Activated CD8-positive, alpha-beta memory T cell treated with anti-CD3 and anti-CD28 coated beads for 4 hours (primary cell): ENCODE measurements around the gene COL3A1.

ENCODE experiments used
- DNase-seq, 2 donors: peaks; one replicate each; pipeline ENCODE4 v3.0.0-alpha.2; 2020; ENCODE audit warnings: low read depth in 2 of 2

COL3A1 gene

DNA sequence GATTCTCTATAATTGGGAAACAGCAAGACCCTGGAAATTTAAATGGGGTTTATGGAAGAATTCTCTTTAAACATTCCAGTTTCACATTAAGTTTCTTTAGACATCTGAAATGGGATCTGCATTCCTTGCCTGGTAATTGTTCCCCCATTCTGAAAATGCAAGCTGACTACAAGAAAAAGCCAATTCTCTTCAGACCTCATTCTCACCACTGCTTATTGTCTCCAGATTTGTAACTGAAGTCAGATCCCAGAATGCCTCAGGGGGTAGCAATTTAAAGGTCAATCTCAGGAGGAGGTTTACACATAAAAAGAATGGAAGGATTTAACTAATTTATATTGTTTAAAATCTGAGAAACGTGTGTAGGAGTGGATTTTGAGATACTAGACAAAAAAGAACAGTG is 41.2 kb downstream of the COL3A1 start:
- no peak for DNase-seq

DNA sequence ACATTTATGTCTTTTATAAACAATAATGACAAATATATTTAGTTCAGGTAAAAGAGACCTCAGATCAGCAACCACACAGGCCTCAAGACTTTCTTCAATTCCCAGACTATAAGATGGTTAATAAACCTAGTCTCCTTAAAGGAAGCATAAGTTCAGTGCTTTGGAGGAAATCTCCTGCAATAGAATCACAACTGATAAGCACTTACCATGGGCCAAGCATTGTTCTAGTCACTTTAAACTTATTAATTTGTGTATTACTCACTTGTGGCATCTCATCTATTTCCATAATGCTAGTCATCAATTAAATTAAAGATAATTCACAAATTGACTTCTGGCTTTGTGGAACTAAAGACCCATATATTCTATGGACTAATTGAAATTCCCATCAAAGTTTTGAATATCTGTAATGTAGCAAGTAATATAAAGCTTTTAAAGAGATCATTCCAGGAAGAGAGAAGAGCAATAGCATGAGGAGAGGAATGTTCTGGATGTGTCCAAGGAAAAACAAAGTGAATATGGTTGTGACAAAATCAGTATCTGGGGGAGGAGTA is 42.2 kb downstream of the COL3A1 start:
- no peak for DNase-seq

GRCh38 chr2:189018631-189019030 is 44.5 kb downstream of the COL3A1 start:
- DNase-seq = no peak

- no peak for DNase-seq
These were observed 46.0 kb downstream of the COL3A1 start for GRCh38 chr2:189020179-189020578.

- DNase-seq = no peak
These were observed 47.9 kb downstream of the COL3A1 start for GRCh38 chr2:189022053-189022481.

- DNase-seq = no peak
These were observed 48.3 kb downstream of the COL3A1 start for GRCh38 chr2:189022492-189022891.

GRCh38 chr2:189024901-189025618 is 50.9 kb downstream of the COL3A1 start:
- DNase-seq = no peak

GRCh38 chr2:189037518-189037917 is 63.3 kb downstream of the COL3A1 start:
- DNase-seq = no peak

DNA sequence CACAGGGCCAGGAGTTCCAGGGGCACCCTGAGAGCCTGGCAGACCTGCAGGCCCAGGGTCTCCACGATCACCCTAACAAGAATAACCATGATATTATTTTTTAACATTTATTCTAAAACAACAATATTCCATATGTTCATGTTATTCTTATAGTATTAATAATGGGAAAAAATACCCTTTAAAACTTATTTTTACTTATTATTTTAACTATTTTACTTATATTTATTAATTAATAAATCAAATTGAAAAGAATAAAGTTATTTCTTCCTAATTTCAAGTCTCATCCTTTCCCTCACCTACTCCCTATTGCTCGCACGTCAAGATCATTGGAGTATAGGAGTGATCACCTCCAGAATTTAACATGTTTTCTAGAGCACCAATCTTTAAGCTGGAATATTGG is 71.7 kb downstream of the COL3A1 start:
- DNase-seq = no peak

- DNase-seq = no peak
These were observed 72.1 kb downstream of the COL3A1 start for GRCh38 chr2:189046320-189046719.

- no peak for DNase-seq
These were observed 73.2 kb downstream of the COL3A1 start for GRCh38 chr2:189047171-189047888.

DNA sequence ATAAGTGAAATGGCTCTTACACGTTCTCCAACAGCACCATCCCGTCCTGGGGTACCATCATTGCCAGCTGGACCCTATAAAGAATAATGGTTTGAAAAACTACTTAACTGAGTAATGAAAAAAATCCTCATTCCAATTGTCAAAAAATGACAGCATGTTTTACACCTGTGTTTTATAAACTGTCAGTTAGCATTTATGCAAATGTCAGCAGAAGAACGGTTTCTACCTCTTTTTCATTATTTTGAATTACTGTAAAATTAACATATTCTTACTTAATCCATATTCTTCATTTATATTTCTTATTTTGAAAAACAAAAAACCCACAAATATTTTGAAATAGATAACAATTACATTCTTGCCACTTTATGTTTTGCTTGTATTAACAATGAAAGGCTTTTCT is 74.0 kb downstream of the COL3A1 start:
- no peak for DNase-seq

DNA sequence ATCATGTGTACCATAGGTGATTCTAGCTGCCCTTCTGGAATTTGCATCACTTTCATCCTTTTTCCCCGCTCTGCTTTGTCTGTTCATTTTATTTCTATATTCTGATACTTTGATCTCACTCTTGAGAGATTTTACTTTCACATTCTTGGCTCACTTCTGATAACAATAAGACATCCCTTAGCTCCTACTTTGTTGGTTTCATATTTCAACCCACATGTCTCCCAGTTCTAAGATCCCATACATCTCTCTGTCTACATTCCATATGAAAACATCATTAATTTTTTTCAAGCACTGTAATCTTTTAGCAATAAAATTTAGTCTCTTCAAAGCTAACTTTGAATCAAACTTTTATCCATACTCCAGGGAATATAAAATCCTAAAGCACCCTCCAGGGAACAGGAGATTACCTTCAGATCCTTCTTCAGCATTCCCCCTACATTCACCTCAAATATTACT is 75.6 kb downstream of the COL3A1 start:
- no peak for DNase-seq

DNA sequence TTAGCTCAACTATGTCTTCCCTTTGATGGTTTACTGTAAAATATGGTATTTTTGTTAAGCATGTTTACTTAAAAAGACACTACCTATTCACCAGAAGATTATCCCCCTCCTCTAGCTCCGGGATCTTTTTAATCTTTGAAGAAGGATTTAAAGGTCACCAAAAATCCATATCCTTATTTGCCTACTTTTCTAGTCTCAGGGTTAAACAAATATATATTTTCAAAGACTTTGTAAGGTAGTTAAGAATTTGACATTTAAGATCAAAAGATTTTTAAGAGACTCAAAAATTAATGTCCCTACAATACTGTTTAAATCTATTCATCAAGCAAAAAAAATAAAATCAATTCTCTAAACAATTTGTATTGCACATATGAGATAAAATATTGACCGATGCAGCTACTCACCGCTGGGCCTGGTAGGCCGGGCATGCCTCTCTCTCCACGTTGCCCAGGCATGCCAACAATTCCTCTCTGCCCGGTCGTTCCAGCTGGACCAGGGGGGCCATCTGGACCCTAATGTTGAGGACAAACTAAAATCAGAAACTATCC is 76.1 kb downstream of the COL3A1 start:
- DNase-seq = no peak

DNA sequence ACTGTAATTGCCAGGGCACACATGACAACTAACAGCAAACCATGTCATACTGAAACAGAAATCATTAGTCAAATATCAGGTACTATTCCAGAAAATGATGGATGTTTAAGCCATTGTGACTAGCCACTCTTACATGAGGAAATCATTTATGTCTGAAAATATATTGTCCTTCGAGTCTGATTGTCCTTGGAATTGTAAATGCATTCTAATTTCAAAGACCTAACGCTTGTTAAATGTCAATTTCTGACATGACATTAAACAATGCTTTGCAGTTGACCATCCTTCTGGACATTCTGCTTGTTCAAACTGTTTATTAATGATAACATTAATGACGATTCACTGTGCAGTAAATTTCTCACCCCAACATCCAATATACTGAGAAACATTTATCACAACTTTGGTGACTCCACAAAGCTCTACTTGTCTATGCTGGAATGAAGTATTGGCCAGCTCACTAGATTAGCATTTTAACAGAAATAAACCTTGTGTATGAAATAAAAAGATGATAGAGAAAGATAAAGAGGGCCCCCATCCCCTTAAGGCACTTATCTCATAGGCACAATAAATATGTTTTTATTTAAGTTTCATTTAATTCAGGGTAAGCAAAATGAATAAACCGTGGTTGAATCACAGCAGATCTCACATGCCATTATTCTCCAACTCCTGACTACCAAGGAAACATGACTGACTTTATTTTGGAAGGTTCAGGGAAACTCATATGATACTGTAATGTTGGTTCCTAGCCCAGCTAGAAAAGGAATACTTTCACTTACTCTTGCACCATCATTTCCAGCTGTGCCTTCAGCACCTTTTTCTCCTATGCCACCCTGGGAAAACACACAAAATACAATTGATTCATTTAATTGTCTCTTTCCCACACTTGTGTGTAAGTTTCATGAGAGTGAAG is 82.3 kb downstream of the COL3A1 start:
- no peak for DNase-seq

DNA sequence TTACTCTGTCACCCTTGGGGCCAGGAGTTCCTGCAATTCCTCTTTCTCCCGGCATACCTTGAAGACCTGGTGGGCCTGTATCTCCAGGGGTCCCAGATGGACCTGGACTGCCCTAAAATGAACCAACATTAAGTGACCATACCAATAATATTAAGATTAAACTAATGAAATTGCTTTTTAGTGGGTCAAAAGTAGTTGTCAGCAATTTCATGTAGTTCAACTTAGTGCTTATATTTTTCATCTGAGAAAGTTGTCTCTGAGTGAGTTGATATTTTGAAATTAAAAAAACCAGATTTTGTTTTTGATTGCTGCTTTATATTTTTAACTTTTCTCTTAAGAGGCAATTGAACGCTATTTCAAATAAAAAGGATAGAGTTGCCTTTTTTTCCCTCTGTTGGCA is 83.1 kb downstream of the COL3A1 start:
- DNase-seq = no peak

DNA sequence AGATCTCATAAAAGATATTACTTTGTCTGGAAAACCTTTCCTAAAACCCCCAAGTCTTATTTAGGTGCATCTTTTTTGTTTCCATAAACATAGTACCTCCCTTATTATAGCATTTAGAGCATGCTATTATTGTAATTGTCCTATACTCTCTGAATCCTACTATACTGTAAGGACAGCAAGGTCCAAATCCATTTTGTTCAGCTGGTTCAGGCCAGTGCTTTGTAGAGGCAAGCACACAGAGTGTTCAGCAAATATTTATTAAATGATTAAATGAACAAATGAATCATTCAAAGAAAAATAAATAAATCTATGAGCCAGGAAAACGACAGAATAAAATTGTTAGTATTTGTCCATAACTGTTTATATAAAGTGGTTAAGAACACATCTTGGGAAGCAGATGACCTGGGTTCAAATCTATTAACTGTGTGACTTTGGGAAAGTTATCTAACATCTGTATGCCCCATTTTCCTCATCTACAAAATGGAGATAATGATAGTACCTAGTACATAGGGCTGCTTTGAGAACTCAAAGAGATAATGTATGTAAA is 86.0 kb downstream of the COL3A1 start:
- no peak for DNase-seq
